ENCODE data around the gene ZER1.
"Not testable (repeated sequence)": the region's sequence is repeated elsewhere in the genome, so short reads cannot be mapped to it uniquely, and the experiment has no call there.

The ZER1 gene

DNA sequence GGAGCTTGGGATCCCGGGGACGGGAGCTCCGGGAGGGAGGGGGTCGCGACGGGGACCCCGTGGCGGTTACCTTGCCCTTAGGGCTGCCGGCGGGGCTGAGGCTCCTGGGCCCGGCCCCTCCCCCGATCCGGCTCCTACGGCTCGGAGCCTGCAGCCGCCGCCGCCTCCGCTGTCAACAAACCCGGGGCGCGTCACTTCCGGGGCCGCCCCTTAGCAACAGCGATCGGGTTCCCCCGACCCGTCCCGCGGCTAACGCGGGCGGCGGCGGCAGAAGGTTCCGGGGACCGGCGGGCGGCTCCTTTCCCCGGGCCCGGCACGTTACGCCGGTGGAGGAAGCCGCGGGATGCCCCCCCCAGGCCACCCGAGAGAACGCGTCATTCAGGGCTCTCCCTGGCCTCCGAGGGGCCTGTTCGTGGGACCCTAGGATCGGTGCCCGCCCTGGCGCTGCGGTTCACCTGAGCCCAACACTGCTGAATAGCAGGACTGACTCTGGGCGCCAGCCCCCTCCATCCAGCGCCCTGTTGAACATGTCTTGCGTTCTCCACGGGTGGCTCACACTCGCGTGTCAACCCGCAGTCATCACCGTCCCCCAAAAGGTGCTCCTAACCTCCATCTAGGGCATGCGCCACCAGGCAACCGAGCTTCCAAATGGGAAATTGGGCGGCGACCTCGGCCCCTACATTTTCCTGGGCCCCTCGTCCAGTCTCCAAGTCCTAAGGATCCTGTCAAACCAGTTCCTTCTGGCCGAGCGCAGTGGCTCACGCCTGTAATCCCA is at the start of gene ZER1:
Gene ZER1, minus strand, starts transcription at position 183 of the 775 bp plus-strand sequence. CDS start 16,362 bp downstream, outside the sequence.
- peak; percentile 85 for DNase-seq

- DNase-seq: no peak
Measured at GRCh38 chr9:128820665-128821583, 49.2 kb upstream of the ZER1 start.

DNA sequence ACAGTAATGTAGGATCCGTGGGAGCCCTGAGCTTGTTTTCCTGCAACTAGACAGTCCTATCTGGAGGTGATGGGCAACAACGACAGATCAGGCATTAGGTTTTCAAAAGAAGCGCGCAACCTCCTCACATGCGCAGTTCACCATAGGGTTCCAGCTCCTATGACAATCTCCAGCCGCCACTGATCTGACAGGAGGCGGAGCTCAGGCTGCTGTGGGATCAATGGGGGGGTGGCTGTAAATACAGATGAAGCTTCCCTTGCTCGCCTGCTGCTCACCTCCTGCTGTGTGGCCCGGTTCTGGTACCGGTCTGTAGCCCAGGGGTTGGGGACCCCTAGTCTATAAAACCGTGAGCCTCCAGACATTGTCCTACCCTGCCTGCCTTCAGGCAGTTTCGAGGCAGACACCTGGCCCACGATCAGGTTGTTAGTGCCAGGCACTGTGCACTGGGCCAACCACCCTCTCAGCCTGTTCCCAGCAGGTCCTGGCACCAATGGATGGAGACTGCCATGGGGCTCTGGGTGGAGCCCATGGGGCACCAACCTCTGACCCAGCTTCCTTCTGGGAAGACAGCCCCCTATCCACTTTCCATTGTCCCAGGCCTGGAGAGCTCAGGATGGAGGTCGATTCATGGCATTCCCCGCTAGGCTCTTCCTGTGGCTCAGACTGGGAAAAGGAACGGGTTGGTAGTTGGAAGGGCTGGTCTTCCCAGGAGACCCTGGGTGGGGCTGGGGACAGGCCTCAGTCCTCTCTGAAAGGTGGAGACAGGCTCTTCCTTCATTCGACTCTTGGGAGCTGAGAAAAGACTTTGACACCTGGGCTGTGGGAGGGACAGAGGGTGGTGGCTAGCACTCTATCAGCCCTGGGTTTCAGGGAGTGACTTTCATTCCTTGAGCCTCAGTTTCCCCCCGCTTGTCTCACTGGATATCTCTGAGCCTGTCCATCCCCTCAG is 48.3 kb upstream of the ZER1 start:
- peak; percentile 48 for DNase-seq

DNA sequence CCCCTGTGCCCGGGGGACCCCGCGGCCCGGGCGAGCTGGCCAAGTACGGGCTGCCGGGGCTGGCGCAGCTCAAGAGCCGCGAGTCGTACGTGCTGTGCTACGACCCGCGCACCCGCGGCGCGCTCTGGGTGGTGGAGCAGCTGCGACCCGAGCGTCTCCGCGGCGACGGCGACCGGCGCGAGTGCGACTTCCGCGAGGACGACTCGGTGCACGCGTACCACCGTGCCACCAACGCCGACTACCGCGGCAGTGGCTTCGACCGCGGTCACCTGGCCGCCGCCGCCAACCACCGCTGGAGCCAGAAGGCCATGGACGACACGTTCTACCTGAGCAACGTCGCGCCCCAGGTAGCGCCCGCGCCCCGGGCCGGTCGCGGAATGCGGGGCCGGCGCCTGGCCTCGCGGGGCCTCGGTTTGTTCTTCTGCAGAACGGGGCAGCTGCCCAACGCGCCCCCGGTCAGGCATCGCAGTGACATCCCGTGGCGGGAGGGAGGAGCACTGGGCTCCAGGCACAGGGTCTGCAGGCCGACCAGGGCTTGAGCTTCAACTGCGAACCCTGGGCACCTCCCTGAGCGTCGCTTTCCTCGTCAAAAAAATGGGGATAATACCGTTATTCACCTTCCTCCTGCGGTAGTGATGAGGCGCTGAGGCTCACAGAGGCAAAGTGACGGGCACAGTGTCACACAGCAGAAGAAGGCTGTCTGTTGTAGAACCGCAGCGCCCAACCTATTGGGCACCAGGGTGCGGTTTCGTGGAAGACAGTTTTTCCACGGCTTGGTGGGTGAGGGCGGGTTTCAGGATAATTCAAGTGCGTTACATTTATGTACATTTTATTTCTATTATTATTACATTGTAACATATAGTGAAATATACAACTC is 47.4 kb upstream of the ZER1 start:
- DNase-seq: no peak

GRCh38 chr9:128818099-128818838 is 46.5 kb upstream of the ZER1 start, which contains the start of gene ENDOG:
TSS of gene ENDOG (plus strand) at chr9:128818500. CDS start at chr9:128818685, 185 bp downstream.
- peak; percentile 96 for DNase-seq

- DNase-seq: no peak
Measured at GRCh38 chr9:128810873-128811272, 39.1 kb upstream of the ZER1 start.

GRCh38 chr9:128809831-128810230 is 38.1 kb upstream of the ZER1 start:
- DNase-seq: no peak

- no peak for DNase-seq
Measured at GRCh38 chr9:128809036-128809599, 37.4 kb upstream of the ZER1 start.

- DNase-seq: no peak
Measured at GRCh38 chr9:128808543-128808942, 36.8 kb upstream of the ZER1 start.

DNA sequence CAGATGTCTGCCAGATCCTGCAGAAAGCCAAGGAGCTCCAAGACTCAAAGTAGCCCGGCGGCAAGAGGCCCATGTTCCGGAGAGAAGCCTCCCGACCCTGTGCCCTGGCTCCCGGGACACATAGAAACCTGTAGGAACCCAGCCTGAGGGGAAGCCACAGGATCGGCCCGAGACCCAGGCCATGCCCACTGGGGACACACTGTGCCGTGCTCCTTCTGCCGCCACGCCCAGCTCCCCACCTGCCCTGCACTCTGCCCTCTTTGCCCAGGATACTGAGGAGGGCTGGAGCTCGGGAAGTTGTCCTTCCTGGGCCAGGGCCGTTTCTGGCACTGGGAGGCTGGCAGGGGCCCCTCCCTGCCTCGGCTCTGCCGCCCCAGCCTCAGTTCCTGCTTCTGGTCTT is 36.1 kb upstream of the ZER1 start:
- no peak for DNase-seq

DNA sequence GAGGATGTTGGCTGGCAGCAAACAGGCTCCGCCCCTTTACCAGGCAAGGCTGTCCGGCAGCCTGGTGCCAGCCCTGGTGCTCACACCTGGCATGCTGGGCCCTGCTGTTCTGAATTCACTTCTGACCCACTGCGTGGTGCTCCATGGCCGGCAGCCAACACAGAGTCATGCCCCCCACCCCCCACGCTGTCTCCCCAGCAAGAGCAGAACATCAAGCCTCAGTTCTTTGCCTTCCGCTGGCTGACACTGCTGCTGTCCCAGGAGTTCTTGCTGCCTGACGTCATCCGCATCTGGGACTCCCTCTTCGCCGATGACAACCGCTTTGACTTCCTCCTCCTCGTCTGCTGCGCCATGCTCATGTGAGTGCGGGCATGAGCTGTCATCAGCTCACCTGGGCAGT is 33.9 kb upstream of the ZER1 start:
- DNase-seq: no peak

DNA sequence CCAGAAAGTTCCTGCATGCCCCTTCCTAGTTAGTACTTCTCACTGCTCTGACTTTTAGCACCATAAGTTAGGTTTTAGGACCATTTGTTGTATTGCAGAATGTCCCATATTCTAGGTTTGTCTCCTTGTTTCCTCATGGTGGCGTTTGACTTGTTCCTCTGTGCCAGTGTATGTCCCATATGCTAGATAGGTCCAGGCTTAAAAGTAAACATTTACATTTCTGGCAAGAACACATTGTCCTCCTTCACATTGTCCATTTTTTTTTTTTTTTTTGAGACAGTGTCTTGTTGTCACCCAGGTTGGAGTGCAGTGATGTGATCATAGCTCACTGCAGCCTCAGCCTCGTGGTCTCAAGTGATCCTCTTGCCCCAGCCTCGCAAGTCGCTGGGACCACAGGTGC is 30.8 kb upstream of the ZER1 start:
- no peak for DNase-seq

DNA sequence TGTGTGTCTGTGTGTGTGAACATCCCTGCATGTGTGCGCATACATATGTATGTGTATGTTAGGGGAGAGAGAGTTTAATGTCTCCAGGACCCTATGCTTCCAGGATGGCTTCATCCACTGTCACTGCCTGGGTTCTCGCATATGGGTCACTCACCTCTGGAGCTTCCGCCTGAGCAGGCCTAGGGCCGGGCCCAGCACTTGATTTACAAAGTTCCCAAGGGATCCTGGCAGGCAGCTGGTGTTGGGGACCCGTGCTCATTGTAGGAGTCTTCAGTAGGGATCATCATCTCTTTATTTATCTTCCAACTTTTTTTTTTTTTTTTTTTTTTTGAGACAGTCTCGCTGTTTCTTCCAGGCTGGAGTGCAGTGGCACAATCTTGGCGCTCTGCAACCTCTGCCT is 28.3 kb upstream of the ZER1 start:
- no peak for DNase-seq

- no peak for DNase-seq
Measured at GRCh38 chr9:128798896-128799295, 27.2 kb upstream of the ZER1 start.

GRCh38 chr9:128794961-128795360 is 23.2 kb upstream of the ZER1 start:
- DNase-seq: not testable (repeated sequence)

- no peak for DNase-seq
Measured at GRCh38 chr9:128792978-128793686, 21.4 kb upstream of the ZER1 start.

- no peak for DNase-seq
Measured at GRCh38 chr9:128792134-128792533, 20.4 kb upstream of the ZER1 start.

DNA sequence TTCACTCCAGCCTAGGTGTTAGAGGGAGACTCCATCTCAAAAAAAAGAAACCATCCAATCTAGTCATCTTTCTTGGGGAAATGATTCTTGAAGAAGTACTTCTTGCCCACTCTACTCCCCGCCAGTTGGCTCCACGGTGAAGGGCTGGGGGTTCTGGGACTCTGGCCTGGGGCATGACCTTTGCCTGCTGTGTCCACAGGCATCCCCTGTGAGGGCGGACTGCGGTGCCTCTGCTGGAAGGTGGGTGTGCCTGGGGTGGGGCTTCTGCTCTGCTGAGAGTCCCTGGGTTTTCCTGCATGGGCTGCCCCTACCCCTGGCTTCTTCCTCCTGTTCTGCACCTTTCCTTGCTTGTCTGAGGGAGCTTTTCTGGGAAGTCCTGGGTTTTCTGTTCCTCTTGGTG is 18.8 kb upstream of the ZER1 start:
- no peak for DNase-seq

DNA sequence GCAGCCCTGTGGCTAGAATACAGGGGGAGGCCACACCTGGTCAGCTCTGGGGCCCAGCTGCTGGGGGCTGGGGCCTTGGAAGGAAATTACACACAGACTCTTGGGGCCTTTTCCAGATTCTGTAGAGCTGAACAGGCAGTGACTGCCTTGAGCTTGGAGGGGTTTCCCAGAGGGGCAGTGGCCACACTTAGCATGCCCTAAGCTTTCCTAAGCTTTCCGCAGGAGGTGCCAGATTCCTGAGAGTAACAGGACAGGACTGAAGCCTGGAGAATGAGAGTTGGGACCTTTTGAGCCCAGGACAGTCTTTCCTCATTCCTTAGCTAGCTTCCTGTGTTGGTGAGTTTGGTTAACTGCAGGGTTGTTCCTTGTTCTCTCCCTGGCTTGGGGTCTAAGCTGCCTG is 16.7 kb upstream of the ZER1 start:
- DNase-seq: no peak

GRCh38 chr9:128787659-128788058 is 15.9 kb upstream of the ZER1 start:
- DNase-seq: no peak
